Measurements from ENCODE around the gene OR9A4. TPM values are rescaled to one million over a fixed set of nuclear protein-coding genes. Genes with fewer than 3 reads are reported as not detected.

The OR9A4 gene, protein sequence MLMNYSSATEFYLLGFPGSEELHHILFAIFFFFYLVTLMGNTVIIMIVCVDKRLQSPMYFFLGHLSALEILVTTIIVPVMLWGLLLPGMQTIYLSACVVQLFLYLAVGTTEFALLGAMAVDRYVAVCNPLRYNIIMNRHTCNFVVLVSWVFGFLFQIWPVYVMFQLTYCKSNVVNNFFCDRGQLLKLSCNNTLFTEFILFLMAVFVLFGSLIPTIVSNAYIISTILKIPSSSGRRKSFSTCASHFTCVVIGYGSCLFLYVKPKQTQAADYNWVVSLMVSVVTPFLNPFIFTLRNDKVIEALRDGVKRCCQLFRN
- not detected in 2 replicates for total RNA-seq

GRCh38 chr7:141916099-141916498 lies at the start of gene OR9A4:
TSS of gene OR9A4 (plus strand) at chr7:141916399. CDS start at chr7:141918876, 2,477 bp downstream.

DNA sequence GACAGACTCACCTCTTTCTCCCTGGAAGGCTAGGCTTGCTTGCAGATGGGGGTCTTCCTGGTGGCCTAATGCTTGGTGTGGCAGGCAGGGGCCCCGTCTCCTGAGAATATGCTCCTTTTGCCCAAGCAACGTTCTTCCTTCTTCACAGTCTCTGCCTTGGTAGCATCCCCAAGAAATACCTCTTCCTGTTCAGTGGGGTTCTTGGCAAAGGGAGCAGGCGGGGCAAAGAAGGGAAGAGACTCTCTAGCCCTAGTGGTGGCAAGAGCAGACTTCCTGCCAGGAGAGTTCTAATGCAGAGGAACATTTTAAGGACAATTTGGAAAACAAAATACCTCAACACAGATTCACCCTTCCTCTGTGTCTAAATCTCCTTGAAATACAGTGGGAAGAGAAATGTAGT lies 30.6 kb downstream of the OR9A4 start, which contains the start of gene CLEC5A:
Gene CLEC5A, minus strand, starts transcription at position 179 of the 400 bp plus-strand sequence. CDS start 682 bp downstream, outside the sequence.

Other genes starting within 250 kb of the OR9A4 start
- 6.8 and 7.7 TPM in 2 replicates for gene DENND11, start 214.2 kb upstream of the OR9A4 start, total RNA-seq
- not detected in 2 replicates for gene WEE2, start 208.0 kb upstream of the OR9A4 start, total RNA-seq
- 125 and 132 TPM in 2 replicates for gene SSBP1, start 178.0 kb upstream of the OR9A4 start, total RNA-seq
- 1.2 and 2.5 TPM in 2 replicates for gene TAS2R3, start 152.3 kb upstream of the OR9A4 start, total RNA-seq
- 1.2 and 1.4 TPM in 2 replicates for gene TAS2R4, start 139.7 kb upstream of the OR9A4 start, total RNA-seq
- 1.2 and 1.5 TPM in 2 replicates for gene TAS2R5, start 126.2 kb upstream of the OR9A4 start, total RNA-seq
- not detected in 2 replicates for gene PRSS37, start 74.9 kb upstream of the OR9A4 start, total RNA-seq
- not detected in 2 replicates for gene CLEC5A, start 30.6 kb downstream of the OR9A4 start, total RNA-seq
- not detected in 2 replicates for gene TAS2R38, start 57.4 kb downstream of the OR9A4 start, total RNA-seq
- 0.05 TPM in 1 of 2 replicates, not detected in the other for gene MGAM, start 79.5 kb downstream of the OR9A4 start, total RNA-seq
- not detected in 2 replicates for gene MGAM2, start 195.3 kb downstream of the OR9A4 start, total RNA-seq

All from smooth muscle cell of the umbilical artery (primary cell).